Lower leg skin (tissue), 4 donors: ENCODE data around the gene BABAM2. TPM values are rescaled to one million over a fixed set of nuclear protein-coding genes. Genes with fewer than 3 reads are reported as not detected.
"Not testable (repeated sequence)": the region's sequence is repeated elsewhere in the genome, so short reads cannot be mapped to it uniquely, and the experiment has no call there.

ENCODE experiments used
- DNase-seq, 2 donors: peaks; one replicate each; pipeline ENCODE4 v3.0.0-alpha.2; 2019; ENCODE audit warnings: low spot score in 2 of 2
- H3K4me3 ChIP-seq: fragments of 200-600 bp; sonication (generic); 2 replicates; pipeline ENCODE4 v1.5.1; 2017; ENCODE audit warnings: mild to moderate bottlenecking, low read depth; ENCODE audit not compliant: poor library complexity, severe bottlenecking
- CTCF ChIP-seq, 3 donors: fragments of 450-650 bp; IDR thresholded peaks; one replicate each; pipeline ENCODE4 v1.5.1; 2016; ENCODE audit warnings: antibody characterized with exemption in 3 of 3, mild to moderate bottlenecking in 3 of 3, moderate library complexity in 2 of 3
- POLR2A ChIP-seq, 2 donors: fragments of 450-650 bp; IDR thresholded peaks; one replicate each; pipeline ENCODE4 v1.6.1; 2016 to 2017; ENCODE audit warnings: antibody characterized with exemption in 2 of 2, mild to moderate bottlenecking in 1 of 2, moderate library complexity in 1 of 2
- WGBS, 2 donors: methylation state at CpG; one replicate each; pipeline ENCODE4 v1.1.5; 2018; 5-methylcytosine and 5-hydroxymethylcytosine counted together
- intact Hi-C: fragments of 100-400 bp; cut with DNase I; formaldehyde crosslinking; loops from one replicate; pipeline ENCODE4 v1.15.0; 2023; ENCODE audit warnings: low total_unique reads
- total RNA-seq, 4 donors: library from RNA; depleted of rRNA; stranded (reverse); fragments of >200 nt; gene quantifications; one replicate each; pipeline ENCODE4 v1.1.0, GENCODE V29; 2016

Gene BABAM2
- total RNA-seq, 4 donors from 2014 or later = 18.4 to 28.5 (median 23.9) TPM

- TF ChIP-seq CTCF (IDR thresholded peaks at IDR 0.05) (no peak), POLR2A (IDR thresholded peaks at IDR 0.05) (no peak)
- 92 to 93% methylated on average over 6 of the region's 6 CpGs for WGBS, 2 donors
Measured at GRCh38 chr2:27869763-27870162, 20.8 kb upstream of the BABAM2 start.

GRCh38 chr2:27870724-27871123, 19.8 kb upstream of the BABAM2 start:
- TF ChIP-seq POLR2A (IDR thresholded peaks at IDR 0.05) (no peak), CTCF (IDR thresholded peaks at IDR 0.05) (no peak)
- WGBS, 2 donors = 92 to 96% methylated on average over 3 of the region's 3 CpGs
- intact Hi-C loops = no loop called here
- no peak overlapping the region for H3K4me3 ChIP-seq
- no peak for DNase-seq

More at GRCh38 chr2:27869763-27870162, 20.8 kb upstream of the BABAM2 start:
- H3K4me3 ChIP-seq = no peak overlapping the region
- intact Hi-C loops = no loop called here
- DNase-seq = no peak

GRCh38 chr2:27871802-27872201, 18.7 kb upstream of the BABAM2 start:
- TF ChIP-seq CTCF (IDR thresholded peaks at IDR 0.05) = no peak
- no peak for TF ChIP-seq POLR2A (IDR thresholded peaks at IDR 0.05)
- H3K4me3 ChIP-seq = no peak overlapping the region
- intact Hi-C loops = no loop called here
- no peak for DNase-seq
- WGBS, 2 donors = 94 to 96% methylated on average over 3 of the region's 3 CpGs

- TF ChIP-seq POLR2A (IDR thresholded peaks at IDR 0.05) = no peak
- TF ChIP-seq CTCF (IDR thresholded peaks at IDR 0.05) = no peak
- intact Hi-C loops = no loop called here
- WGBS, 2 donors = 69 to 83% methylated on average over 1 of the region's 1 CpG
- no peak overlapping the region for H3K4me3 ChIP-seq
- DNase-seq = no peak
Measured at GRCh38 chr2:27873091-27873490, 17.4 kb upstream of the BABAM2 start.

GRCh38 chr2:27875089-27875881, 15.2 kb upstream of the BABAM2 start:
- intact Hi-C loops = no loop called here
- TF ChIP-seq POLR2A (IDR thresholded peaks at IDR 0.05) = no peak
- peak in 1 of 3 donors; percentile 42 for TF ChIP-seq CTCF (IDR thresholded peaks at IDR 0.05)
- DNase-seq = no peak
- no peak overlapping the region for H3K4me3 ChIP-seq
- 82 to 90% methylated on average over 9 of the region's 9 CpGs for WGBS, 2 donors

- intact Hi-C loops = no loop called here
- no peak for DNase-seq
- WGBS, 2 donors = 82 to 88% methylated on average over 2 of the region's 2 CpGs
- H3K4me3 ChIP-seq = no peak overlapping the region
- TF ChIP-seq POLR2A (IDR thresholded peaks at IDR 0.05) (no peak), CTCF (IDR thresholded peaks at IDR 0.05) (no peak)
Measured at GRCh38 chr2:27878825-27879224, 11.7 kb upstream of the BABAM2 start.

GRCh38 chr2:27881815-27882583, 8.5 kb upstream of the BABAM2 start:
- 89 to 92% methylated on average over 4 of the region's 4 CpGs for WGBS, 2 donors
- intact Hi-C loops, H3K4me3 ChIP-seq, DNase-seq: not testable (repeated sequence)

- intact Hi-C loops = not testable (repeated sequence)
- 92 to 100% methylated on average over 1 of the region's 1 CpG for WGBS, 2 donors
Measured at GRCh38 chr2:27882584-27882922, 8.0 kb upstream of the BABAM2 start.

More at GRCh38 chr2:27882584-27882922, 8.0 kb upstream of the BABAM2 start:
- not testable (repeated sequence) for DNase-seq, H3K4me3 ChIP-seq
